A549 (cell line): ENCODE measurements around the gene ATG10. TPM values are rescaled to one million over a fixed set of nuclear protein-coding genes. Genes with fewer than 3 reads are reported as not detected.

Experiments used
- ATAC-seq, 2 experiments: fragments of 200-7000 bp in 1 of 2; fragments of >200 bp in 1 of 2; cut with Nextera tagmentation in 1 of 2; cut with Tn5 transposase in 1 of 2; 3 replicates each; pipeline versions ENCODE4 v1.8.0 to v1.9.1; 2018 to 2020; ENCODE audit warnings: mild to moderate bottlenecking in 1 of 2, moderate library complexity in 1 of 2
- CTCF ChIA-PET: fragments of 300-600 bp; sonication (Branson Sonifier 250); formaldehyde crosslinking; extraction: SDS; loops from one replicate; lab custom pipeline; 2021; ENCODE audit warnings: antibody characterized with exemption, inconsistent platforms; lab: Yijun Ruan, JAX
- POLR2A ChIA-PET: fragments of 350-600 bp; formaldehyde crosslinking; extraction: SDS; loops from one replicate; lab custom pipeline; 2021; ENCODE audit warnings: antibody characterized with exemption, inconsistent platforms; lab: Yijun Ruan, JAX
- DNase-seq, 2 experiments: peaks; one replicate each; pipeline versions ENCODE4 v3.0.0 to v3.0.0-alpha.2; 2011 to 2016; ENCODE audit warnings: low read depth in 1 of 2, low spot score in 1 of 2
- FAIRE-seq: peaks from 2 replicates; lab custom pipeline; 2011; peaks lifted over from hg19 to GRCh38; lab: Jason Lieb, UNC
- H3K27ac ChIP-seq, 2 experiments: fragments of >200 bp; sonication (Bioruptor Twin); formaldehyde crosslinking; 3 replicates each; pipeline ENCODE4 v1.5.1; 2016 to 2017
- H3K4me1 ChIP-seq: fragments of >200 bp; sonication (Bioruptor Twin); formaldehyde crosslinking; 3 replicates; pipeline ENCODE4 v1.6.1; 2016
- H3K4me2 ChIP-seq: fragments of >200 bp; sonication (Bioruptor Twin); formaldehyde crosslinking; 3 replicates; pipeline ENCODE4 v1.6.1; 2016
- H3K4me3 ChIP-seq: fragments of >200 bp; sonication (Bioruptor Twin); formaldehyde crosslinking; 3 replicates; pipeline ENCODE4 v1.5.1; 2016
- H3K9me3 ChIP-seq: fragments of >200 bp; sonication (Bioruptor Twin); formaldehyde crosslinking; 3 replicates; pipeline ENCODE4 v1.6.1; 2016
- ATOH8 ChIP-seq: fragments of 250-450 bp; sonication (Bioruptor Pico); IDR thresholded peaks from 2 replicates; pipeline ENCODE4 v1.5.0; 2020; ENCODE audit warnings: low read depth, mild to moderate bottlenecking, moderate library complexity
- BCL3 ChIP-seq: fragments of >200 bp; sonication (Bioruptor Twin); formaldehyde crosslinking; IDR thresholded peaks from 3 replicates; pipeline ENCODE4 v1.6.1; 2016
- CBX2 ChIP-seq: fragments of 200-600 bp; sonication (generic); IDR thresholded peaks from 2 replicates; pipeline ENCODE4 v1.6.1; 2016; ENCODE audit warnings: low read depth, mild to moderate bottlenecking, borderline replicate concordance
- CEBPB ChIP-seq, 2 experiments: fragments of >200 bp in 1 of 2; sonication (Bioruptor Twin) in 1 of 2; formaldehyde crosslinking in 1 of 2; IDR thresholded peaks; 2 replicates each; pipeline ENCODE4 v1.6.1; 2012 to 2016
- CHD2 ChIP-seq: fragments of 150-350 bp; IDR thresholded peaks from 2 replicates; pipeline ENCODE4 v1.6.1; 2014; ENCODE audit warnings: low read length; ENCODE audit not compliant: partially characterized antibody
- CHD4 ChIP-seq: fragments of 200-600 bp; sonication (generic); IDR thresholded peaks from 2 replicates; pipeline ENCODE4 v1.6.1; 2016; ENCODE audit warnings: antibody characterized with exemption, mild to moderate bottlenecking, borderline replicate concordance
- EHMT2 ChIP-seq: fragments of 200-600 bp; sonication (generic); IDR thresholded peaks from 2 replicates; pipeline ENCODE4 v1.6.1; 2016; ENCODE audit warnings: antibody characterized with exemption, low read depth, mild to moderate bottlenecking, moderate library complexity
- HDAC2 ChIP-seq: fragments of 200-600 bp; sonication (generic); IDR thresholded peaks from 2 replicates; pipeline ENCODE4 v1.6.1; 2016
- HES2 ChIP-seq: fragments of >200 bp; sonication (Bioruptor Twin); formaldehyde crosslinking; IDR thresholded peaks from 2 replicates; pipeline ENCODE4 v1.6.1; 2016
- JUN ChIP-seq, 2 experiments: fragments of >200 bp; sonication (Bioruptor Twin); formaldehyde crosslinking; IDR thresholded peaks; 2 replicates in 1 of 2; 3 replicates in 1 of 2; pipeline ENCODE4 v1.6.1; 2016 to 2017
- JUNB ChIP-seq: fragments of >200 bp; sonication (Bioruptor Twin); formaldehyde crosslinking; IDR thresholded peaks from 2 replicates; pipeline ENCODE4 v1.6.1; 2016
- KDM1A ChIP-seq: fragments of 200-600 bp; sonication (generic); IDR thresholded peaks from 2 replicates; pipeline ENCODE4 v1.6.1; 2016; ENCODE audit warnings: low read depth, mild to moderate bottlenecking
- MAX ChIP-seq: IDR thresholded peaks from 2 replicates; pipeline ENCODE4 v1.6.1; 2012
- MAZ ChIP-seq: fragments of 150-350 bp; IDR thresholded peaks from 2 replicates; pipeline ENCODE4 v1.6.1; 2014; ENCODE audit warnings: antibody characterized with exemption, low read depth, low read length, borderline replicate concordance
- MYC ChIP-seq: IDR thresholded peaks from 2 replicates; pipeline ENCODE4 v1.6.1; 2012; ENCODE audit warnings: mild to moderate bottlenecking, inconsistent platforms, low read length, improper control_type of control experiment, borderline replicate concordance
- NR3C1 ChIP-seq: fragments of >200 bp; sonication (Bioruptor Twin); formaldehyde crosslinking; IDR thresholded peaks from 3 replicates; pipeline ENCODE4 v1.6.1; 2017
- PBX3 ChIP-seq: IDR thresholded peaks from 2 replicates; pipeline ENCODE4 v1.6.1; 2012
- REST ChIP-seq: fragments of 200-600 bp; sonication (generic); IDR thresholded peaks from 2 replicates; pipeline ENCODE4 v1.6.1; 2016; ENCODE audit warnings: antibody characterized with exemption, mild to moderate bottlenecking, moderate library complexity
- RFX5 ChIP-seq: fragments of 450-650 bp; IDR thresholded peaks from 2 replicates; pipeline ENCODE4 v1.7.1; 2014; ENCODE audit warnings: antibody characterized with exemption, mild to moderate bottlenecking, moderate library complexity
- RNF2 ChIP-seq: fragments of 200-600 bp; sonication (generic); IDR thresholded peaks from 2 replicates; pipeline ENCODE4 v1.6.1; 2016; ENCODE audit warnings: low read depth, mild to moderate bottlenecking, antibody characterized with exemption, moderate library complexity, borderline replicate concordance
- SMC3 ChIP-seq: fragments of >200 bp; sonication (Bioruptor Twin); formaldehyde crosslinking; IDR thresholded peaks from 3 replicates; pipeline ENCODE4 v1.6.1; 2018; ENCODE audit warnings: inconsistent platforms
- TFCP2L1 ChIP-seq: fragments of 250-450 bp; sonication (Bioruptor Pico); IDR thresholded peaks from 2 replicates; pipeline ENCODE4 v1.5.0; 2021; ENCODE audit warnings: mild to moderate bottlenecking
- ZSCAN20 ChIP-seq: fragments of 250-450 bp; sonication (Bioruptor Pico); IDR thresholded peaks from 2 replicates; pipeline ENCODE4 v1.8.0; 2022; ENCODE audit warnings: mild to moderate bottlenecking, moderate library complexity
- WGBS: methylation state at CpG from one replicate; pipeline ENCODE4 v1.1.6; 2017; ENCODE audit errors: missing lambda C conversion rate; 5-methylcytosine and 5-hydroxymethylcytosine counted together
- polyA plus RNA-seq, 4 experiments: library from polyadenylated mRNA; depleted of rRNA in 3 of 4; stranded (reverse); fragments of >200 nt; fragmentation: RNase III in 1 of 4; extraction: RNeasy Plus Mini Kit Qiagen cat#74134 plus additional on column Dnase treatment in 1 of 4; gene quantifications; 2 replicates in 3 of 4; 3 replicates in 1 of 4; pipeline ENCODE4 v1.2.3, GENCODE V29; 2011 to 2017

The ATG10 gene
- polyA plus RNA-seq, 2 of the 4 experiments (the other 2 are of a cell fraction), result 12.7 to 17.9 TPM

- TF ChIP-seq JUNB (no peak), MAX (no peak), RFX5 (no peak), CBX2 (no peak), PBX3 (no peak)
Measured at GRCh38 chr5:82150559-82150958, 178.7 kb downstream of the ATG10 start (continued).

- ATAC-seq (no peak), FAIRE-seq (no peak), DNase-seq (no peak)
- ChIA-PET POLR2A (interaction anchor here (0.6 kb wide), 1 partner anchor 299 kb away, joined by 3 read pairs; no protein-coding TSS in a partner anchor), CTCF (interaction anchor here (1.3 to 2.5 kb wide), 2 partner anchors 14 to 43 kb away, joined by 4 to 10 read pairs; no protein-coding TSS in a partner anchor)
- H3K27ac ChIP-seq, result peak overlapping the region in 1 of 2 experiments; percentile 41; a peak in 1 of 6 replicates
- TF ChIP-seq SMC3 (no peak), MAZ (no peak), NR3C1 (no peak), CEBPB (IDR thresholded peaks at IDR 0.05) (no peak), KDM1A (no peak), ATOH8 (no peak), EHMT2 (no peak), JUN (IDR thresholded peaks at IDR 0.05) (no peak), TFCP2L1 (CRISPR knock-in tag) (no peak), REST (no peak), HDAC2 (no peak), BCL3 (no peak), HES2 (no peak), CHD2 (no peak), RNF2 (no peak), CHD4 (no peak), MYC (no peak), ZSCAN20 (CRISPR knock-in tag) (no peak), RFX5 (no peak)
- H3K4me3 ChIP-seq, result no peak overlapping the region
- H3K9me3 ChIP-seq, result no peaks in the 10 kb centered on the region
- 15% methylated on average over 1 of the region's 1 CpG for WGBS
- peaks cover 48% of the 10 kb centered on the region; the same call in 2 of the 3 replicates for H3K4me1 ChIP-seq
- H3K4me2 ChIP-seq, result peak overlapping the region; percentile 11; the same call in 1 of the 3 replicates
Measured at GRCh38 chr5:82151204-82151603, 179.4 kb downstream of the ATG10 start.
